Prostate gland (tissue), 2 donors: ENCODE data around the gene HYOU1.
"Not testable (repeated sequence)": the region's sequence is repeated elsewhere in the genome, so short reads cannot be mapped to it uniquely, and the experiment has no call there.

Experiments used
- POLR2A ChIP-seq: fragments of 450-650 bp; IDR thresholded peaks from one replicate; pipeline ENCODE4 v1.6.1; 2016; ENCODE audit warnings: antibody characterized with exemption, mild to moderate bottlenecking
- POLR2AphosphoS5 ChIP-seq: sonication (generic); formaldehyde crosslinking; IDR thresholded peaks from one replicate; pipeline ENCODE4 v1.6.1; 2017; ENCODE audit warnings: antibody characterized with exemption
- TF ChIP-seq, protein P1 (sequence below), 4 experiments: fragments of 200-600 bp in 2 of 4; fragments of 450-650 bp in 2 of 4; sonication (generic) in 2 of 4; IDR thresholded peaks; 1 replicate in 3 of 4; 2 replicates in 1 of 4; pipeline ENCODE4 v1.5.1; 2016 to 2019; ENCODE audit warnings: antibody characterized with exemption in 4 of 4, mild to moderate bottlenecking in 2 of 4, moderate library complexity in 2 of 4

- TF ChIP-seq, protein P1, sequence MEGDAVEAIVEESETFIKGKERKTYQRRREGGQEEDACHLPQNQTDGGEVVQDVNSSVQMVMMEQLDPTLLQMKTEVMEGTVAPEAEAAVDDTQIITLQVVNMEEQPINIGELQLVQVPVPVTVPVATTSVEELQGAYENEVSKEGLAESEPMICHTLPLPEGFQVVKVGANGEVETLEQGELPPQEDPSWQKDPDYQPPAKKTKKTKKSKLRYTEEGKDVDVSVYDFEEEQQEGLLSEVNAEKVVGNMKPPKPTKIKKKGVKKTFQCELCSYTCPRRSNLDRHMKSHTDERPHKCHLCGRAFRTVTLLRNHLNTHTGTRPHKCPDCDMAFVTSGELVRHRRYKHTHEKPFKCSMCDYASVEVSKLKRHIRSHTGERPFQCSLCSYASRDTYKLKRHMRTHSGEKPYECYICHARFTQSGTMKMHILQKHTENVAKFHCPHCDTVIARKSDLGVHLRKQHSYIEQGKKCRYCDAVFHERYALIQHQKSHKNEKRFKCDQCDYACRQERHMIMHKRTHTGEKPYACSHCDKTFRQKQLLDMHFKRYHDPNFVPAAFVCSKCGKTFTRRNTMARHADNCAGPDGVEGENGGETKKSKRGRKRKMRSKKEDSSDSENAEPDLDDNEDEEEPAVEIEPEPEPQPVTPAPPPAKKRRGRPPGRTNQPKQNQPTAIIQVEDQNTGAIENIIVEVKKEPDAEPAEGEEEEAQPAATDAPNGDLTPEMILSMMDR (IDR thresholded peaks at IDR 0.05) = not testable (repeated sequence)
- not testable (repeated sequence) for TF ChIP-seq POLR2AphosphoS5, POLR2A
Measured at GRCh38 chr11:119033421-119033820, 23.6 kb downstream of the HYOU1 start.
